Cardiac fibroblast (primary cell): ENCODE measurements around the gene THSD4.

ENCODE experiments used
- DNase-seq, 2 donors: peaks; one replicate each; pipeline versions ENCODE4 v3.0.0 to v3.0.0-alpha.2; 2010; ENCODE audit warnings: low read depth in 2 of 2
- H3K4me3 ChIP-seq, 2 donors: replicated peaks in 1 of 2; 1 replicate in 1 of 2; 2 replicates in 1 of 2; pipeline ENCODE4 v1.5.1; 2011; ENCODE audit warnings: low read depth in 2 of 2, low read length in 2 of 2, mild to moderate bottlenecking in 2 of 2, moderate library complexity in 1 of 2
- CTCF ChIP-seq: IDR thresholded peaks from one replicate; pipeline ENCODE4 v1.5.1; 2011; ENCODE audit warnings: low read depth, mild to moderate bottlenecking, low read length, inconsistent platforms

The THSD4 gene

GRCh38 chr15:71278989-71279756, 163.9 kb downstream of the THSD4 start:
- H3K4me3 ChIP-seq = no peak overlapping the region
- peak; percentile 97 to 98 for DNase-seq
- TF ChIP-seq CTCF = no peak

- peak; percentile 33 to 65 for DNase-seq
- no peak for TF ChIP-seq CTCF
- no peak overlapping the region for H3K4me3 ChIP-seq
Measured at GRCh38 chr15:71279757-71280141, 164.5 kb downstream of the THSD4 start.

GRCh38 chr15:71280206-71280605, 164.9 kb downstream of the THSD4 start:
- DNase-seq = no peak
- H3K4me3 ChIP-seq = no peak overlapping the region
- TF ChIP-seq CTCF = no peak

- no peak for TF ChIP-seq CTCF
- H3K4me3 ChIP-seq = no peak overlapping the region
- no peak for DNase-seq
Measured at GRCh38 chr15:71281256-71281655, 166.0 kb downstream of the THSD4 start.

- peak; percentile 89 to 92 for DNase-seq
- TF ChIP-seq CTCF = no peak
- H3K4me3 ChIP-seq = no peak overlapping the region
Measured at GRCh38 chr15:71282076-71282475, 166.8 kb downstream of the THSD4 start.

DNA sequence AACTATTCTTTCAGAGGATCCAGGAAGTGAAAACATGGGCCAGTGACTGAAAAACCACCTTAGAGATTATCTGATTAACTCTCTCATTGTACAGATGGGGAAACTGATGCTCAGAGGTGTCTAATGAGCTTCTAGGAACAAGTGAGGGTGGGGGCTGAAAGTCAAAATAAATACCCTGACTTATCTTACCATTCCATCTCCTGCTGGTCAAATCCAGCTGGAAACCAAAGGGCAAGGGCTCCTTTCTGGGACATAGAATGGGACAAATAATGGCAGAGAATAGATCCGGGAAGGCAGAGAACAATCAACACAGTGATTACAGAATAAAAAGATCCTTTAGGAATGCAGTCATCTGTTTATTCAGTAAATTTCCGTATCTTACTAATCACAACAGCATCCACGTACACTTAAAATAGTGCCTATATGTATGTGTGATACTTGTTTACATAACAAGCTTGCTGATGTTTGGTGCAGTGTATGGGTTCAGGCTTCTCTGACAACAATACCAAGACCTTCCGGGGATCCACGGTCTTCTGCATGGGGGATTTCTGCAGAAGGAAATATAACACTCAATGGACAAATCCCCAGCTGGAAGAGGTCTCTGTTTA, 173.2 kb downstream of the THSD4 start:
- TF ChIP-seq CTCF = no peak
- no peak overlapping the region for H3K4me3 ChIP-seq
- peak in 1 of 2 donors; percentile 69 for DNase-seq
